NCI-H187 treated with DMSO at 0.1 percent for 48 hours (cell line): ENCODE data around the gene HECTD4.
A peak's percentile ranks its signal among the peaks of the same experiment; 100 is the strongest.
"Not testable (repeated sequence)": the region's sequence is repeated elsewhere in the genome, so short reads cannot be mapped to it uniquely, and the experiment has no call there.

Source experiments
- DNase-seq: peaks from one replicate; lab custom pipeline; 2025; lab: John Stamatoyannopoulos, UW

HECTD4 gene

GRCh38 chr12:112159146-112159541 lies 223.1 kb downstream of the HECTD4 start:
- no peak for DNase-seq

- DNase-seq, result not testable (repeated sequence)
Measured at GRCh38 chr12:112158461-112159145, 223.6 kb downstream of the HECTD4 start.

- DNase-seq, result no peak
Measured at GRCh38 chr12:112153893-112154219, 228.4 kb downstream of the HECTD4 start.

- no peak for DNase-seq
Measured at GRCh38 chr12:112153181-112153892, 228.9 kb downstream of the HECTD4 start.

- DNase-seq, result no peak
Measured at GRCh38 chr12:112151766-112152541, 230.3 kb downstream of the HECTD4 start.

GRCh38 chr12:112149596-112149995 lies 232.6 kb downstream of the HECTD4 start:
- DNase-seq, result no peak

- DNase-seq, result no peak
Measured at GRCh38 chr12:112148031-112148513, 234.2 kb downstream of the HECTD4 start.

GRCh38 chr12:112146123-112146522 lies 236.1 kb downstream of the HECTD4 start:
- DNase-seq, result no peak

GRCh38 chr12:112140728-112141127 lies 241.5 kb downstream of the HECTD4 start:
- no peak for DNase-seq

GRCh38 chr12:112134731-112135130 lies 247.5 kb downstream of the HECTD4 start:
- no peak for DNase-seq

GRCh38 chr12:112133418-112133817 lies 248.8 kb downstream of the HECTD4 start:
- no peak for DNase-seq

- DNase-seq, result no peak
Measured at GRCh38 chr12:112131686-112132085, 250.5 kb downstream of the HECTD4 start.

- no peak for DNase-seq
Measured at GRCh38 chr12:112130441-112130998, 251.7 kb downstream of the HECTD4 start.

GRCh38 chr12:112126911-112127310 lies 255.3 kb downstream of the HECTD4 start:
- no peak for DNase-seq

GRCh38 chr12:112126000-112126438 lies 256.2 kb downstream of the HECTD4 start:
- DNase-seq, result no peak

- peak; percentile 70 for DNase-seq
Measured at GRCh38 chr12:112125250-112125999, 256.8 kb downstream of the HECTD4 start, which contains the start of gene TRAFD1. TSS of gene TRAFD1 (plus strand) at chr12:112125560. CDS start at chr12:112130523, 4,963 bp downstream.

GRCh38 chr12:112124918-112125249 lies 257.3 kb downstream of the HECTD4 start:
- DNase-seq, result no peak

- DNase-seq, result no peak
Measured at GRCh38 chr12:112122823-112123690, 259.2 kb downstream of the HECTD4 start.

- DNase-seq, result no peak
Measured at GRCh38 chr12:112121780-112122565, 260.3 kb downstream of the HECTD4 start.

GRCh38 chr12:112117685-112118084 lies 264.5 kb downstream of the HECTD4 start:
- no peak for DNase-seq
